ENCODE measurements around the gene MRPL55.
A peak's percentile ranks its signal among the peaks of the same experiment; 100 is the strongest.

The MRPL55 gene

GRCh38 chr1:228084325-228084724 is 24.8 kb downstream of the MRPL55 start:
- DNase-seq (ENCODE audit: low spot score), result peak; percentile 77

- peak; percentile 42 for DNase-seq (ENCODE audit: low spot score)
These were observed 25.2 kb downstream of the MRPL55 start for GRCh38 chr1:228083871-228084278.

GRCh38 chr1:228082918-228083870 is 25.9 kb downstream of the MRPL55 start:
- peak; percentile 59 for DNase-seq (ENCODE audit: low spot score)

- peak; percentile 93 for DNase-seq (ENCODE audit: low spot score)
These were observed 26.7 kb downstream of the MRPL55 start, which contains the start of gene ARF1 for GRCh38 chr1:228082214-228082917. Gene ARF1, plus strand, starts transcription at chr1:228082708. Its CDS starts 14,407 bp downstream, at chr1:228097115.

GRCh38 chr1:228081578-228082213 is 27.4 kb downstream of the MRPL55 start:
- DNase-seq (ENCODE audit: low spot score), result peak; percentile 32

GRCh38 chr1:228081144-228081543 is 28.0 kb downstream of the MRPL55 start:
- DNase-seq (ENCODE audit: low spot score), result no peak

- DNase-seq (ENCODE audit: low spot score), result no peak
These were observed 29.4 kb downstream of the MRPL55 start for GRCh38 chr1:228079601-228080263.

- DNase-seq (ENCODE audit: low spot score), result no peak
These were observed 30.1 kb downstream of the MRPL55 start for GRCh38 chr1:228079013-228079412.

GRCh38 chr1:228077565-228078330 is 31.4 kb downstream of the MRPL55 start:
- no peak for DNase-seq (ENCODE audit: low spot score)

- no peak for DNase-seq (ENCODE audit: low spot score)
These were observed 32.2 kb downstream of the MRPL55 start for GRCh38 chr1:228076796-228077430.

- no peak for DNase-seq (ENCODE audit: low spot score)
These were observed 33.3 kb downstream of the MRPL55 start for GRCh38 chr1:228075801-228076271.

- DNase-seq (ENCODE audit: low spot score), result no peak
These were observed 34.0 kb downstream of the MRPL55 start for GRCh38 chr1:228074954-228075730.

- peak; percentile 22 for DNase-seq (ENCODE audit: low spot score)
These were observed 35.1 kb downstream of the MRPL55 start for GRCh38 chr1:228073857-228074545.

GRCh38 chr1:228073061-228073856 is 35.8 kb downstream of the MRPL55 start:
- no peak for DNase-seq (ENCODE audit: low spot score)

- no peak for DNase-seq (ENCODE audit: low spot score)
These were observed 36.4 kb downstream of the MRPL55 start for GRCh38 chr1:228072658-228073043.

- no peak for DNase-seq (ENCODE audit: low spot score)
These were observed 37.1 kb downstream of the MRPL55 start for GRCh38 chr1:228071839-228072657.

GRCh38 chr1:228070851-228071250 is 38.2 kb downstream of the MRPL55 start:
- DNase-seq (ENCODE audit: low spot score), result no peak
